Skin epidermis (tissue), 12 donors: ENCODE measurements around the gene FHIP2A.
A peak's percentile ranks its signal among the peaks of the same experiment; 100 is the strongest.
"Not testable (repeated sequence)": the region's sequence is repeated elsewhere in the genome, so short reads cannot be mapped to it uniquely, and the experiment has no call there.

Experiments
- H3K27ac ChIP-seq, 21 experiments: fragments of 200-600 bp; sonication (generic) in 11 of 21; one replicate each; pipeline ENCODE4 v1.5.0; 2020; ENCODE audit warnings: mild to moderate bottlenecking in 3 of 21, inconsistent platforms in 2 of 21, moderate library complexity in 2 of 21
- H3K4me3 ChIP-seq, 7 experiments: fragments of 200-600 bp; sonication (generic) in 2 of 7; one replicate each; pipeline ENCODE4 v1.5.0; 2020; ENCODE audit warnings: inconsistent platforms in 2 of 7, mild to moderate bottlenecking in 2 of 7, moderate library complexity in 1 of 7

Gene FHIP2A, protein sequence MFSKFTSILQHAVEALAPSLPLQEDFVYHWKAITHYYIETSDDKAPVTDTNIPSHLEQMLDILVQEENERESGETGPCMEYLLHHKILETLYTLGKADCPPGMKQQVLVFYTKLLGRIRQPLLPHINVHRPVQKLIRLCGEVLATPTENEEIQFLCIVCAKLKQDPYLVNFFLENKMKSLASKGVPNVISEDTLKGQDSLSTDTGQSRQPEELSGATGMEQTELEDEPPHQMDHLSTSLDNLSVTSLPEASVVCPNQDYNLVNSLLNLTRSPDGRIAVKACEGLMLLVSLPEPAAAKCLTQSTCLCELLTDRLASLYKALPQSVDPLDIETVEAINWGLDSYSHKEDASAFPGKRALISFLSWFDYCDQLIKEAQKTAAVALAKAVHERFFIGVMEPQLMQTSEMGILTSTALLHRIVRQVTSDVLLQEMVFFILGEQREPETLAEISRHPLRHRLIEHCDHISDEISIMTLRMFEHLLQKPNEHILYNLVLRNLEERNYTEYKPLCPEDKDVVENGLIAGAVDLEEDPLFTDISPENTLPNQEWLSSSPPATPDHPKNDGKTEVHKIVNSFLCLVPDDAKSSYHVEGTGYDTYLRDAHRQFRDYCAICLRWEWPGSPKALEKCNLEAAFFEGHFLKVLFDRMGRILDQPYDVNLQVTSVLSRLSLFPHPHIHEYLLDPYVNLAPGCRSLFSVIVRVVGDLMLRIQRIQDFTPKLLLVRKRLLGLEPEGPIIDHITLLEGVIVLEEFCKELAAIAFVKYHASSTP

DNA sequence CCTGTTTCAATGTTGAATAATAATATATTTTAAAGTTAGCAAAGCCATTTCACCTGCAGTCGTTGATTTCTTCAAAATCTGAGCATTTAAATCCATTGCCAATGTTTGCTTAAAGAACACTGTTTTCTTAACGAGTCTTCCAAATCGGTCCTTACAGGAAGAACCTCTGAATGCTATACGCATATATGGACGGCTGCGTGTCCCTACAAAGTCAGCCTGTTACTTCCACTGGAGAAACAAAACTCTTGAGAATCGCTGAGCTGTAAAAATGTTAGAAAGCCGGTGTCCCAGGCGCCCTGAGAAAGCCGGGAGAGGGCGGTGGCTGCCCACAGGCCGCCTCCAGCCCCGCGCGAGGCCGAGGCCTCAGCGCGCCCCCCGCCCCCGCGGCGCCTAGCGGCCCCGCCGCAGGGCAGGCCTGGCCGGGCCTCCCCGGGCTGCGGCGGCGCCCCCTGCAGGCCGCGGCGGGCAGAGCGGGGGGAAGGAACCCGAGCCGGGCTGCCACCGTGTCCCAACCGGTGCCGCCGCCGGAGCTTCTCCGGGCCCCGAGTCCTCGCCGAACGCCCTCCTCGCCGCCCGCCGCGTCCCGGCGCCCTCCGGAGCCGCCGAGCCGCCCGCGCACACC is at the start of gene FHIP2A:
TSS of gene FHIP2A (plus strand) at position 488 of the 622 bp plus-strand sequence. CDS start 299 bp downstream, outside the sequence.
- peak within 1 kb of the TSS; percentile 90 to 99 (median 98) for H3K27ac ChIP-seq
- peak within 1 kb of the TSS; percentile 62 to 98 (median 82) for H3K4me3 ChIP-seq

DNA sequence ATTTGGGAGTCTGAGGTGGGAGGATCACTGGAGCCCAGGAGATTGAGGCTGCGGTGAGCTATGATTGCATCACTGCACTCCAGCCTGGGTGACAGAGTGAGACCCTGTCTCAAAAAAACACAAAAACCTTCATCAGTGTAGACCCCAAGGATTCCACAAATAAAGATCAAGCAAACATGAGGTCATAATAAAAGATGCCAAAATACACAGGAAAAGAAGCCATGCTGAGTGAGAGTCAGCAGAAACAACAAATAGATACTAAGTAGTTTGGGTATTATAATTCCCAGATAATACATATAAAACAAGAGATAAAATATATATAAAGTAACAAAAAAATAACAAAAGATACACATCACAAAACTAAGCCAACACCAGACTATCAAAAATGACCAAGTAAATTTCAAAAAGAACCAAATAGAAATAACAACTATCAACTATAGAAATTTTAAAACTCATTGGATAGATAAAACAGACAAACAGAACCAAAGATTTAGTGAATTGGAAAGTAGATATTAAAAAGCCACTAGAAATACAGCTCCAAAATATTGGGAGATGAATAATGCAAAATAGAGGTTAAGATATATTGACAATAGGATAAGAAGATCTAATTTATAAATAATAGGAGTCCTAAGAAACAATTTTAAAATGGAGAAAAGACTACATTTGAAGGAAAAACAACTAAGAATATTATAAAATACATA is 48.9 kb upstream of the FHIP2A start:
- no peak overlapping the region for H3K4me3 ChIP-seq
- H3K27ac ChIP-seq: no peak overlapping the region

DNA sequence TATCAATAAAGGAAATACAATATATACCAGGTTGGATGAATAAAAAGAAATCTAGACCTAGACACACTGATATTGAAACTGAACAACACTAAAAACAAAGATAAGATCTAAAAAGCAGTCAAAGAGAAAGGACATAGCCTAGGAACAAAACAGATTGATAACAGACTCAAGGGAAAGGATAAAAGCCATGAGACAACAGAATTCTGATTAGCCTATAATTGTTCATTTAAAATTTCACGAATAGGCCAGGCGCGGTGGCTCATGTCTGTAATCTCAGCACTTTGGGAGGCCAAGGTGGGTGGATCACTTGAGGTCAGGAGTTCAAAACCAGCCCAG is 48.4 kb upstream of the FHIP2A start:
- Histone ChIP-seq H3K4me3 (no peak overlapping the region), H3K27ac (no peak overlapping the region)

DNA sequence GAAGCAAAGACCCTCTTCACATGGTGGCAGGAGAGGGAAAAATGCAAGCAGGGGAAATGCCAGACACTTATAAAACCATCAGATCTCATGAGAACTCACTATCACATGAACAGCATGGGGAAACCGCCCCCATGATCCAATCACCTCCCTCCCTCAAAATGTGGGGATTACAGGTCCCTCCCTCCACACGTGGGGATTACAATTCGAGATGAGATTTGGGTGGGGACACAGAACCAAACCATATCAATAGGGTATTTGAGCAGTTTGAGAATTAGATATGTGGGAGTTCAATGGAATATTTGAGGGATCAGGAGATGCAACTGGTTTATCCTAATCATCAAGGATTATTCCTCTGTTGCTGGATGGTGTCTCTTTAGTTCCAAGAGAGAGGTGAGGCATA is 46.5 kb upstream of the FHIP2A start:
- H3K27ac ChIP-seq, H3K4me3 ChIP-seq: not testable (repeated sequence)

DNA sequence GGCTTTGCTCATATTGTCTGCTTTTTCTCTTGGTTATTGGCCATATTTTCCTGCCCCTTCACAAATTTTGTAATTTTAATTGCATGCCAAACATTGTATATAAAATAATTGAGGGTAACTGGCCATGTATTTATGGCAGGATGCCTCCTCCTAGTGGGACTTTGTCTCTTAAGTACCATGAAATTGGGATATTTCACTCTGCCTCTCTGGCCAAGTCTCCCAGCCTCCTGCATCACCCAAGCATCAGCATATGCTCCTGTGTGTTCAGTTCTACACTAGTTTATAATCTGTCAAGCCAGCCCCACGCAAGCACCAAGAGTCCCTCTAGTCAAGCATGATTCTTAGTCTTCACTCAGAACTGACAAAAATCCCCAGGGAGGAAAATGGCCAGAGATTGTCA is 44.2 kb upstream of the FHIP2A start:
- no peak overlapping the region for H3K4me3 ChIP-seq
- no peak overlapping the region for H3K27ac ChIP-seq

DNA sequence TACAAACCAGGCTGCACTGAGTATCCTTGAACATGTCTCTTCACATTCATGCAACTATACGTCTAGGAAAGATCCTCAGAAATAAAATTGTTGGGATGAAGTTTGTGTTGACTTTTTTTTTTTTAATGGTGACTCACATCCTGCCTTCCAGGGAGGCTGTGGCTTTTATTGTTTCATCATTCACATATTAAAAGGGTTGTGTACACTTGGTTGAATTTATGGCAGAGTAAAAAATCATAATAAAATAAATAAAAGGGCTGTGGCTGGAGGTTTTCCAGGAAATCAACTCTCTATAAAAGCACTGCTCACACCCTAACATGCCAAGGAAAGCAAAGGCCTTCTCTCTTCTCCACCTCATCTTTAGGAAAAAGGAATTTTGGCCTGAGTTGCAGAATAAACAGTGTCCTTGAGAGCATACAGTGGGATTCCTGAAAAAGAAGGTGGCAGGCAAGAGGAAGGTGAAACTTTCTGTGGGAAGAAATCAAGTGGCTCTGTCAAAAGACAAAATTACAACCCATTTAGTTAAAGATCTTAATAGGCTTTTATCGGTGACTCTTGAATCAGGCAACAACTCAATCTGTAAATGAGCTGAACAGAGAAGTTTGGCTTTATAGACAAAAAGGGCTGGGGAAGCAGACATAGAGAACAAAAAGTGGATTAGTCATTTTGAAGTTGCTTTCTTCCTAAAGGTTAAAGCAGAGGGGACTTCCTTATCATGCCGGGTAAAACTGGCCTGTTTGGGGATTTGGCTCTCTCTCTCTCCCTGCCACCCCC is 41.6 kb upstream of the FHIP2A start:
- Histone ChIP-seq H3K4me3 (no peak overlapping the region), H3K27ac (peak overlapping the region in 7 of 21 experiments; percentile 25 to 59 (median 38))

DNA sequence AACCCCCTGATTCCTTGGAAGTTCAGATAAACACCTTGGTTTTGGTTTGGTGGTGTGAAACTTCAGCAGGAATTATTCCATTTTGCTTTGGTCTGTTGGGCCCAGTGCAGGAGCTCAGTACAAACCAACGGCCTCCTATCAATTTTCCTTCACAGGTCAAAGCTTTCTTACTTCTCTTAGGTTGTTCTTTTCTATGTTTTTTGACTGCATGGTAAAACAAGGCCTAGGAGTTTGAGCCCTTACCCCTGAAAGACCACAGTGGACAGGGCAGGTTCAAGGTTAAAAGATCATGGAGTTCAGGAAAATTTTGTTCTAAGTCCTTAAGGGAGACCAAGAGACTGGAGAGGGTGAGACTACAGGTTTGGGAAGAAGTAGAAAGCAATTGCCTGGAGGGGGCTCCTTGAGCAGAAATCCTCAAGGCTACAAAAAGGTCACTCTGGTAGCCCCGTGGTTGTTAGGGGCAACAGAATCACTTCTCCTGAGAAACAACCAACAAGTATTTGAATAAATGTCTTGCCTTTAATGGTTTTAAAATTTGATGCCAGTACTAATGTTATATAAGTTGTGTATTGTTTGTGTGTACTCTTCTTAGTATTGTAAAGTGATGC is 40.9 kb upstream of the FHIP2A start:
- Histone ChIP-seq H3K4me3 (no peak overlapping the region), H3K27ac (peak overlapping the region in 6 of 21 experiments; percentile 25 to 59 (median 45))

DNA sequence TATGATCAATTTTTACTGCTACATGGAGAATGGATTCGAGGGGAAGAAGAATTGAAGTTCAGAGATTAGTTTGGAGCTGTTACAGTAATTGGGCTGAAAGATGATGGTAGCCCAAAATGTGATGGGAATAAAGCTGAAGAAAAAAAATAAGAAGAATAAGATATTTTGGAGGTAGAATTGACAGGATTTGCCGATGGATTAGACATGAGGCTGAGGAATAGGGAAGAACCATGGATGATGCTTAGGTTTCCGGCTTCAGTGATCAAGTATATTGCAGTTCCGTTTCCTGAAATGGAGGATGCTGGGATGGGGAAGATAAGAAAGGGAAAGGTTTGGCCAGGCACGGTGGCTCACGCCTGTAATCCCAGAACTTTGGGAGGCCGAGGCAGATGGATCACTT is 38.9 kb upstream of the FHIP2A start:
- no peak overlapping the region for H3K4me3 ChIP-seq
- no peak overlapping the region for H3K27ac ChIP-seq

DNA sequence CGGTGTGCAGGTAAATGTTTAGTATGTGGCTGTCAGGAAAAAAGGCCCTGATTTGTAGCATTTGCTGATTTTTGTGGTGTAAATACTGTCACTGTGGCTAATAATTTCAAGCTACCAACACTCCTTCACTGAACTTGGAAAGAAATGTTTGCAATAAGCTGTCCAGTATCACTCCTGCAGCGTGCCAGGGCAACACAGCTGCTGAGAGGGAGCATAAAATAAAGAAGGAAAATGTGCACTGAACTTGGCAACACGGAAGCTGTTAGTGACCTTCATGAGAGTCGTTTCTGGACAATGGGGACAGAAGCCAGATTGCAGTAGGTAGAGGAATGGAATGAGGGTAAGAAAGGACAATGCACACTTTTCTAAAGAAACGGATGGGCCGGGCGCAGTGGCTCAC is 37.9 kb upstream of the FHIP2A start:
- no peak overlapping the region for H3K4me3 ChIP-seq
- H3K27ac ChIP-seq: no peak overlapping the region

DNA sequence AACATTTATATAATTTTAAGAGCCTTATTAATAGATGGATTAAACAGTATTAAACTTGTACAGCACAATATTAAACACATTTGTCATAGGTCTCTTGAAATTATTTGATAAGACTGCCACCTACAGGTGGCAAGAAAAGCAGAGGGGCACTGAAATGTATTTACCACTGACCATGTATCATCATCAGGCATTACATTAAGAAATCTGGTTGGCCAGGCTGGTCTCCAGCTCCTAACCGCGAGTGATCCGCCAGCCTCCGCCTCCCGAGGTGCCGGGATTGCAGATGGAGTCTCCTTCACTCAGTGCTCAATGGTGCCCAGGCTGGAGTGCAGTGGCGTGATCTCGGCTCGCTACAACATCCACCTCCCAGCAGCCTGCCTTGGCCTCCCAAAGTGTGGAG is 35.1 kb upstream of the FHIP2A start:
- not testable (repeated sequence) for H3K4me3 ChIP-seq, H3K27ac ChIP-seq

DNA sequence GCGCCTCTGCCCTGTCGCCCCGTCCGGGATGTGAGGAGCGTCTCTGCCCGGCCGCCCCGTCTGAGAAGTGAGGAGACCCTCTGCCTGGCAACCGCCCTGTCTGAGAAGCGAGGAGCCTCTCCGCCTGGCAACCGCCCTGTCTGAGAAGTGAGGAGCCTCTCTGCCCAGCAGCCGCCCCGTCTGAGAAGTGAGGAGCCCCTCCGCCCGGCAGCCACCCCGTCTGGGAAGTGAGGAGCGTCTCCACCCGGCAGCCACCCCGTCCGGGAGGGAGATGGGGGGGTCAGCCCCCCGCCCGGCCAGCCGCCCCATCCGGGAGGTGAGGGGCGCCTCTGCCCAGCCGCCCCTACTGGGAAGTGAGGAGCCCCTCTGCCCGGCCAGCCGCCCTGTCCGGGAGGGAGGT is 34.4 kb upstream of the FHIP2A start:
- H3K27ac ChIP-seq: not testable (repeated sequence)

DNA sequence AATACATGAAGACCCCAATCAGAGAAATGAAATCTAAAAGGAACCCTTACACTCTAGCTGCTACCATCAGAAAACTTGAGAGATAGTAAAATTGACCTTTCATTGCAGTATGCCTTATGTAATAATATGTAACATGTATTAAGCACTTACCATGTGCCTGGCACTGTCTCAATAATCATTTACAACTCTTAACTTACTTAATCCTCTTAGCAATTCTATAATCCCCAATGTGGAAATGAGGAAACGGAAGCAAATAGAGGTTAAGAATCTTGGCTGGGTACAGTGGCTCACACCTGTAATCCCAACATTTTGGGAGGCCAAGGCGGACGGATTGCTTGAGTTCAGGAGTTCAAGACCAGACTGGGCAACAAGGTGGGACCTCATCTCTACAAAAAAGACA is 29.8 kb upstream of the FHIP2A start:
- no peak overlapping the region for H3K4me3 ChIP-seq
- H3K27ac ChIP-seq: no peak overlapping the region

More for the DNA sequence above, 34.4 kb upstream of the FHIP2A start:
- not testable (repeated sequence) for H3K4me3 ChIP-seq

DNA sequence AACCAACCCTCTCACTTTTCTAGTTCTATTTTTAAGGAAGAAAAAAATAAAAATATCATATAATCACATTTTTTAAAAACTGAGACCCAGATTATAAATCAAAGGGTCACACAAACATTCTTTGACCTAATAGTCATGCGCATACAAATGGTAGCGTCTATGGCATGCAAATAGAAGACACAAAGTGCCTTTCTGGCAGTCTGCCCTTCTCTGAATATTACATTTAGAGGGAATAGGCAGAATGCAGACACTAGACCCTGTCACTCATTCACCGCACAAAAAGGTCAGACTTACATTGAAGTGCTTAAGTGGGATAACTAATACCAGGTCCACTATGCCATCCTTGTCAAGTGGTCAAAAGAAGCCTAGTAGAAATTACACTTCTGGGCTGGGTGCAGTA is 26.5 kb upstream of the FHIP2A start:
- Histone ChIP-seq H3K4me3 (no peak overlapping the region), H3K27ac (no peak overlapping the region)

DNA sequence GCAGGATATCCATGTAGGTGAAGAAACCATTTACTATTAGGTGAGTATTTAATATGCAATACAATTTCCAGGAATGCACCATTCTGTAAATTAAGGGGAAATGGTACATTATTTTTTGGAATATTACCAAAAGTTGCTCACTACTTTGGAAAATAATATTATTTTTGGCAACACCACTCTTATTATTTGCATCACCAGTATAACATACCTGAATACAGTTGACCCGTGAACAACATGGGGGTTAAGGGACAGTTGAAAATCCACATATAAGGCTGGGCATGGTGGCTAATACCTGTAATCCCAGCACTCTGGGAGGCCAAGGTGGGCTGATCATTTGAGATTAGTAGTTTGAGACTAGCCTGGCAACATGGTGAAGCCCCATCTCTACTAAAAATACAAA is 21.2 kb upstream of the FHIP2A start:
- Histone ChIP-seq H3K4me3 (no peak overlapping the region), H3K27ac (peak overlapping the region in 2 of 21 experiments; percentile 45 to 77)

DNA sequence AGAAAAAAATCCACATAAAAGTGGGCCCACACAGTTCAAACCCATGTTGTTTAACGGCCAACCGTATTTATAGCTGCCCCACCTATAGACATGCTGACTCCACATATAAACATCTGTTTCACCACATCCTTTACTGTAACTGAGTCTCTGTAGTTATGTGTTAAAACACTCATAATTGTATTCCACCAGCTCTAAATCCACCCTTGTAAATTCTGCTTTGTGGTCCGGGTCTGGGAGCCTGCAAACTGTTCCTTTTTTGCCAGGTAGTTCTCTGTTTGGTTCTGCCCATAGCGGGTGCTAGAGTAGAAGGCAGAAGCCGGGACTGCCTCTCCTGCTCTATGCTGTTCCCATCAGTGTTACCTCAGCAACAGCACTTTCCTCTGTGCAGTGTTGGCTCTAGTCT is 20.2 kb upstream of the FHIP2A start:
- Histone ChIP-seq H3K4me3 (no peak overlapping the region), H3K27ac (peak overlapping the region in 4 of 21 experiments; percentile 13 to 77 (median 51))

DNA sequence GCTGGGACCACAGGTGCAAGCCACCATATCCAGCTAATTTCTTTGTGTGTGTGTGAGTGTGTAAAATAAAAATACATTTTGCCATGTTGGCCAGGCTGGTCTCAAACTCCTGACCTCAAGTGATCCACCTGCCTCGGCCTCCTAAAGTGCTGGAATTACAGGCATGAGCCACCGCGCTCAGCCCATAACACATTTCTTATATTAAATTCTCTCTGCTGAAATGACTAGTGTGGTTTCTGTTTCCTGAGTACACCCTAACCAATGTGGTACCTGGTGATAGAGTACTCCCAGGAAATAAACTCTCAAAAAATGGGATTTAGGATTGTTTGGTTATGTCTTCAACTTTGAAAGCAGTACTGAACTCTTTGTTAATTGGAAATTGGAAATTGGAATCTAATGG is 19.4 kb upstream of the FHIP2A start:
- H3K27ac ChIP-seq: peak overlapping the region in 1 of 21 experiments; percentile 52
- H3K4me3 ChIP-seq: no peak overlapping the region

DNA sequence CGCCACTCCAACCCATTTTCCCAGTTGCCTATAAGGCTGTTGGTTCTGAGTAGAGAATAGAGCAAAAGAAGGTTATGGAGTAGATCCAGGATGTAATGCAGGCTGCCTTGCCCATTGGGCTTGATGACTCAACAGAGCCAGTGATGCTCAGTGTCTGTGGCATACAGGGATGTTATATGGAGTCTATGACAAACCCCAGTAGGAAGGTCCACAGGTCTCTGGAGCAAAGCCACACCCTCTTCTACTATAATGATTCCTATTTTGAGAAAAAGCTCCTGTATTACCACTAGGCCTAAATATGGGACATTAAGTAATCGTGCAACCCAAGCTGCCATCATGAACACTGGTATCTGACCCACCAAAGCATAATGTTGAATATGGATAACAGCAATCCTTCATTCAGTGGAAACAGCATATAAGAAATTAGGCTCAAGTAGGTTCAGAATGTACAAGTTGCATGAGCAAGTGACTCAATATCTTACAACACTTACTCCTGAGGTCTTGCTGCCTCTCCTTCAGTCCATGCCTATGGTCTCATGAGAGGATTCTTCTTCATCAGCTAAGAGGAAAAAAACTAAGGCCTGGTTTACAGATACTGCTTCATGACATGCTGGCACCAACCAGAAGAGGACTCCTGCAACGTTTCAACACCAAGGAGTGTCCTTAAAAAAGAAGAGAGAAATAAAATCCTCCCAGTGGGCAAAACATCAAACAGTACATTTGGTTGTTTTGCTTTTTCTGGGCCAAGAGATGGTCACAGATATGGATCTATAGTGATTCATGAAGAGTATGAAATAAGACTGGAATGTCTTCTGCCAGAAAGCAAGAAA is 14.8 kb upstream of the FHIP2A start:
- H3K4me3 ChIP-seq: no peak overlapping the region

DNA sequence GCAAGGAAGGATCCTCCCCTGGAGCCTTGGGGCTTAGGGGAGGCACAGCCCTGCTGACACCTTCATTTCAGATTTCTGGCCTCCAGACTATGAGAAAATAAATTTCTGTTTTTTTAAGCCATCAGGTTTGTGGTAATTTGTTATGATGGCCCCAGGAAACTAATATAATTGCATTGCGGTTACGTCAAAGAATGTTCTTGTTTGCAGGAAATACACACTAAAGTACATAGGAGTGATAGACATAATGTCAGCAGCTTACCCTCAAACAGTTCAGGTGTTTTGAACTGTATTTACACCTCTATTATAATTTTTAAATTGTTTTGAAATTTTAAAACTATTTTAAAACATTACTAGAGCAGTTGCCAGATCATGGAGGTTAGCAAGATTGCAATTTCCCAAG is 12.6 kb upstream of the FHIP2A start:
- Histone ChIP-seq H3K4me3 (no peak overlapping the region), H3K27ac (peak overlapping the region in 1 of 21 experiments; percentile 19)

More for the DNA sequence above, 14.8 kb upstream of the FHIP2A start:
- H3K27ac ChIP-seq: no peak overlapping the region
